ENCODE results near the gene COPA.

GRCh38 chr1:160308451-160309184 lies 34.4 kb downstream of the COPA start:
- TF ChIP-seq TAF1 (IDR thresholded peaks at IDR 0.05; ENCODE audit: low read depth, low read length) = no peak
- TF ChIP-seq POLR2AphosphoS5 (IDR thresholded peaks at IDR 0.05; ENCODE audit: low read depth, low read length) = no peak
